Forelimb muscle (tissue), 1 donor: ENCODE results near the gene ATP4B. TPM values are rescaled to one million over a fixed set of nuclear protein-coding genes. Genes with fewer than 3 reads are reported as not detected.
"Not testable (repeated sequence)": the region's sequence is repeated elsewhere in the genome, so short reads cannot be mapped to it uniquely, and the experiment has no call there.

Experiments
- DNase-seq: peaks from one replicate; pipeline ENCODE4 v3.0.0-alpha.2; 2013; ENCODE audit warnings: low read depth
- polyA plus RNA-seq: library from polyadenylated mRNA; unstranded; fragments of 120-200 nt; gene quantifications from one replicate; pipeline ENCODE4 v1.2.1, GENCODE V29; 2013; ENCODE audit not compliant: insufficient read length

Gene ATP4B
- polyA plus RNA-seq, 1 donor, result 0.09 TPM

GRCh38 chr13:113625965-113626721 is 31.9 kb downstream of the ATP4B start:
- no peak for DNase-seq

- DNase-seq, result not testable (repeated sequence)
These were observed 33.2 kb downstream of the ATP4B start for GRCh38 chr13:113624640-113625304.

- no peak for DNase-seq
These were observed 33.8 kb downstream of the ATP4B start for GRCh38 chr13:113624235-113624587.

GRCh38 chr13:113623491-113624234 is 34.3 kb downstream of the ATP4B start:
- no peak for DNase-seq

GRCh38 chr13:113622791-113623490 is 35.1 kb downstream of the ATP4B start:
- no peak for DNase-seq

GRCh38 chr13:113621986-113622550 is 35.9 kb downstream of the ATP4B start:
- DNase-seq, result not testable (repeated sequence)

- not testable (repeated sequence) for DNase-seq
These were observed 36.5 kb downstream of the ATP4B start for GRCh38 chr13:113621498-113621897.

- no peak for DNase-seq
These were observed 37.0 kb downstream of the ATP4B start for GRCh38 chr13:113621046-113621445.

GRCh38 chr13:113620036-113620796 is 37.8 kb downstream of the ATP4B start:
- DNase-seq, result no peak

- no peak for DNase-seq
These were observed 39.5 kb downstream of the ATP4B start for GRCh38 chr13:113618455-113618854.

GRCh38 chr13:113617961-113618360 is 40.0 kb downstream of the ATP4B start:
- DNase-seq, result no peak

- DNase-seq, result no peak
These were observed 40.8 kb downstream of the ATP4B start for GRCh38 chr13:113616991-113617749.

- DNase-seq, result no peak
These were observed 41.6 kb downstream of the ATP4B start for GRCh38 chr13:113616281-113616906.

- DNase-seq, result no peak
These were observed 44.1 kb downstream of the ATP4B start for GRCh38 chr13:113613789-113614379.

GRCh38 chr13:113612607-113613006 is 45.4 kb downstream of the ATP4B start:
- no peak for DNase-seq

- DNase-seq, result no peak
These were observed 46.0 kb downstream of the ATP4B start for GRCh38 chr13:113611996-113612395.

GRCh38 chr13:113610266-113610665 is 47.7 kb downstream of the ATP4B start:
- DNase-seq, result no peak

- no peak for DNase-seq
These were observed 48.4 kb downstream of the ATP4B start for GRCh38 chr13:113609616-113610015.

GRCh38 chr13:113608967-113609533 is 48.9 kb downstream of the ATP4B start:
- DNase-seq, result no peak
